ENCODE data around the gene MRPL14.
"Not testable (repeated sequence)": the region's sequence is repeated elsewhere in the genome, so short reads cannot be mapped to it uniquely, and the experiment has no call there.

Gene MRPL14

DNA sequence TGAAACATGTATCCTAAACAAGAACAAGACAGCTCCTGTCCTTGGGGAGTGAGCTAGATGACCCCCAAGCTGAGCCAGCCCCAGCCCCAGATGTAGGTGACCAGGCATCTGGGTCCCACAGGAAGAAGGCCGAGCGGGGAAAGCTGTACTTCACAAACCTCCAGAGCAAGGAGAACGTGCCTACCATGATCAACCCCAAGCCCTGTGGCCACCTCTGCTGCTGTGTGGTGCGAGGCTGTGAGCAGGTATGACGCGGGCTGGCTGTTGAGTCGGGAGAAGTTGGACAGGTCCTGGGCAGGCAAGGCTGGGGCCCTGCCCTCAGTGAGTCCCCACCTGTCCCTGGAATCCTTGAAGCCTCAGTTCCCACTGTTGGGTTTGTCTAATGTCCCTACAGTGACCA is 20.0 kb upstream of the MRPL14 start:
- H3K4me2 ChIP-seq (ENCODE audit: low read length), result no peak overlapping the region
- peaks cover 4% of the 10 kb centered on the region for H3K4me1 ChIP-seq (ENCODE audit: control insufficient read depth, low read length)
- no peak overlapping the region for H3K4me3 ChIP-seq (ENCODE audit: low read length)
- H3K27ac ChIP-seq (ENCODE audit: low read depth, low read length), result no peak overlapping the region
- TF ChIP-seq, protein P1, sequence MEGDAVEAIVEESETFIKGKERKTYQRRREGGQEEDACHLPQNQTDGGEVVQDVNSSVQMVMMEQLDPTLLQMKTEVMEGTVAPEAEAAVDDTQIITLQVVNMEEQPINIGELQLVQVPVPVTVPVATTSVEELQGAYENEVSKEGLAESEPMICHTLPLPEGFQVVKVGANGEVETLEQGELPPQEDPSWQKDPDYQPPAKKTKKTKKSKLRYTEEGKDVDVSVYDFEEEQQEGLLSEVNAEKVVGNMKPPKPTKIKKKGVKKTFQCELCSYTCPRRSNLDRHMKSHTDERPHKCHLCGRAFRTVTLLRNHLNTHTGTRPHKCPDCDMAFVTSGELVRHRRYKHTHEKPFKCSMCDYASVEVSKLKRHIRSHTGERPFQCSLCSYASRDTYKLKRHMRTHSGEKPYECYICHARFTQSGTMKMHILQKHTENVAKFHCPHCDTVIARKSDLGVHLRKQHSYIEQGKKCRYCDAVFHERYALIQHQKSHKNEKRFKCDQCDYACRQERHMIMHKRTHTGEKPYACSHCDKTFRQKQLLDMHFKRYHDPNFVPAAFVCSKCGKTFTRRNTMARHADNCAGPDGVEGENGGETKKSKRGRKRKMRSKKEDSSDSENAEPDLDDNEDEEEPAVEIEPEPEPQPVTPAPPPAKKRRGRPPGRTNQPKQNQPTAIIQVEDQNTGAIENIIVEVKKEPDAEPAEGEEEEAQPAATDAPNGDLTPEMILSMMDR (IDR thresholded peaks at IDR 0.05; ENCODE audit: low read depth, low read length, poor library complexity, severe bottlenecking), result no peak
- TF ChIP-seq EZH2phosphoT487 (IDR thresholded peaks at IDR 0.05; ENCODE audit: borderline replicate concordance, low read length), result no peak
- no peaks in the 10 kb centered on the region for H3K79me2 ChIP-seq (ENCODE audit: control insufficient read depth, low read length)
- H3K9me3 ChIP-seq (ENCODE audit: control insufficient read depth, insufficient read depth, low read length), result no peaks in the 10 kb centered on the region
- H3K9me2 ChIP-seq (replicated peaks; ENCODE audit: control insufficient read depth, low read length), result no peaks in the 10 kb centered on the region
- H3K27me3 ChIP-seq (ENCODE audit: control insufficient read depth, low read length), result no peaks in the 10 kb centered on the region
- no peaks in the 10 kb centered on the region for H3F3A ChIP-seq (ENCODE audit: control insufficient read depth, insufficient read depth)
- no peaks in the 10 kb centered on the region for H3K36me3 ChIP-seq (ENCODE audit: control insufficient read depth, low read length)
- no peaks in the 10 kb centered on the region for H4K20me1 ChIP-seq (ENCODE audit: control insufficient read depth, insufficient read depth, low read depth, low read length)

DNA sequence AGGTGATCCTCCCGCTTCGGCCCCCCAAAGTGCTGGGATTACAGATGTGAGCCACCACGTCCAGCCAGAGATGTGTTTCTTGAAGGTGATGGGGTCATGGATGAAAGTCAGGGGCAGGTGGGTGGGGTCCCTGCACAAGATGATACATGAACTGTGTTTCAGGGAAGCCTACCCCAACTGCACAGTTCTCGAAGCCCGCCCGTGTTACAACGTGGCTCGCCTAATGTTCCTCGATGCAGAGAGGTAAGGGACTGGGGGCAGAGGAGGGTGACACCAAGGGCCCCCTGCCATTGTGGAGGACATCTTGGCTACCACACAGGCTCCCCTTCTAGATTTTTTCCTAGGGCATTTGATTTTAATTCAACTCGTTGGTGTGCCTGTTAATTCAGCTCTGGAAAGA is 19.4 kb upstream of the MRPL14 start:
- H3K36me3 ChIP-seq (ENCODE audit: control insufficient read depth, low read length), result no peaks in the 10 kb centered on the region
- TF ChIP-seq, protein P1 (IDR thresholded peaks at IDR 0.05; ENCODE audit: low read depth, low read length, poor library complexity, severe bottlenecking), result no peak
- TF ChIP-seq EZH2phosphoT487 (IDR thresholded peaks at IDR 0.05; ENCODE audit: borderline replicate concordance, low read length), result no peak
- H4K20me1 ChIP-seq (ENCODE audit: control insufficient read depth, insufficient read depth, low read depth, low read length), result no peaks in the 10 kb centered on the region
- no peak overlapping the region for H3K4me2 ChIP-seq (ENCODE audit: low read length)
- no peaks in the 10 kb centered on the region for H3K27me3 ChIP-seq (ENCODE audit: control insufficient read depth, low read length)
- H3K79me2 ChIP-seq (ENCODE audit: control insufficient read depth, low read length), result no peaks in the 10 kb centered on the region
- no peaks in the 10 kb centered on the region for H3F3A ChIP-seq (ENCODE audit: control insufficient read depth, insufficient read depth)
- no peaks in the 10 kb centered on the region for H3K9me3 ChIP-seq (ENCODE audit: control insufficient read depth, insufficient read depth, low read length)
- no peaks in the 10 kb centered on the region for H3K9me2 ChIP-seq (replicated peaks; ENCODE audit: control insufficient read depth, low read length)
- H3K27ac ChIP-seq (ENCODE audit: low read depth, low read length), result no peak overlapping the region
- no peak overlapping the region for H3K4me3 ChIP-seq (ENCODE audit: low read length)
- peaks cover 3% of the 10 kb centered on the region for H3K4me1 ChIP-seq (ENCODE audit: control insufficient read depth, low read length)

- no peaks in the 10 kb centered on the region for H4K20me1 ChIP-seq (ENCODE audit: control insufficient read depth, insufficient read depth, low read depth, low read length)
- no peaks in the 10 kb centered on the region for H3K9me3 ChIP-seq (ENCODE audit: control insufficient read depth, insufficient read depth, low read length)
- H3K4me3 ChIP-seq (ENCODE audit: low read length), result no peak overlapping the region
- no peak for TF ChIP-seq EZH2phosphoT487 (IDR thresholded peaks at IDR 0.05; ENCODE audit: borderline replicate concordance, low read length)
- TF ChIP-seq, protein P1 (IDR thresholded peaks at IDR 0.05; ENCODE audit: low read depth, low read length, poor library complexity, severe bottlenecking), result no peak
- no peak overlapping the region for H3K4me2 ChIP-seq (ENCODE audit: low read length)
- no peaks in the 10 kb centered on the region for H3F3A ChIP-seq (ENCODE audit: control insufficient read depth, insufficient read depth)
- H3K79me2 ChIP-seq (ENCODE audit: control insufficient read depth, low read length), result no peaks in the 10 kb centered on the region
- no peaks in the 10 kb centered on the region for H3K36me3 ChIP-seq (ENCODE audit: control insufficient read depth, low read length)
- H3K27ac ChIP-seq (ENCODE audit: low read depth, low read length), result no peak overlapping the region
- no peaks in the 10 kb centered on the region for H3K9me2 ChIP-seq (replicated peaks; ENCODE audit: control insufficient read depth, low read length)
- no peaks in the 10 kb centered on the region for H3K4me1 ChIP-seq (ENCODE audit: control insufficient read depth, low read length)
- no peaks in the 10 kb centered on the region for H3K27me3 ChIP-seq (ENCODE audit: control insufficient read depth, low read length)
Observed at GRCh38 chr6:44145839-44146238, 18.6 kb upstream of the MRPL14 start.

DNA sequence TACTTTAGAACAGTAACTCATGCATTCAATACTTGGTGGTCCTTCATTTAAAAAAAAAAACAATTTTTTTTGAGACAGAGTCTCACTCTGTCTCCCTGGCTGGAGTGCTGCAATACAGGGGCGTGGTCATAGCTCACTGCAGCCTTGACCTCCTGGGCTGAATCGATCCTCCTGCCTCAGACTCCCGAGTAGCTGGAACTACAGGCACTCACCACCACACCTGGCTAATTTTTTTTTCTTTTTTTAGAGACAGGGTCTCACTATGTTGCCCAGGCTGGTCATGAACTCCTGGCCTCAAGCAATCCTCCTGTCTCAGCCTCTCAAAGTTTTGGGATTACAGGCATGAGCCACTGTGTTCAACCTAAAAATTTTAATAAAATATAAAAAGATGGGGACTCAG is 17.3 kb upstream of the MRPL14 start:
- not testable (repeated sequence) for H3K9me3 ChIP-seq (ENCODE audit: control insufficient read depth, insufficient read depth, low read length); H3K9me2 ChIP-seq (replicated peaks; ENCODE audit: control insufficient read depth, low read length); H3K4me3 ChIP-seq (ENCODE audit: low read length); H3K27ac ChIP-seq (ENCODE audit: low read depth, low read length); H3K27me3 ChIP-seq (ENCODE audit: control insufficient read depth, low read length); H4K20me1 ChIP-seq (ENCODE audit: control insufficient read depth, insufficient read depth, low read depth, low read length); H3K36me3 ChIP-seq (ENCODE audit: control insufficient read depth, low read length); H3F3A ChIP-seq (ENCODE audit: control insufficient read depth, insufficient read depth); H3K4me1 ChIP-seq (ENCODE audit: control insufficient read depth, low read length); H3K4me2 ChIP-seq (ENCODE audit: low read length); H3K79me2 ChIP-seq (ENCODE audit: control insufficient read depth, low read length)
